Fibroblast of skin of left quadriceps (primary cell): ENCODE measurements around the gene KRT6A.
A peak's percentile ranks its signal among the peaks of the same experiment; 100 is the strongest.
"Not testable (repeated sequence)": the region's sequence is repeated elsewhere in the genome, so short reads cannot be mapped to it uniquely, and the experiment has no call there.

Experiments
- DNase-seq, 2 experiments: peaks; one replicate each; pipeline ENCODE4 v3.0.0-alpha.2; 2013; ENCODE audit warnings: low read depth in 2 of 2

KRT6A gene

DNA sequence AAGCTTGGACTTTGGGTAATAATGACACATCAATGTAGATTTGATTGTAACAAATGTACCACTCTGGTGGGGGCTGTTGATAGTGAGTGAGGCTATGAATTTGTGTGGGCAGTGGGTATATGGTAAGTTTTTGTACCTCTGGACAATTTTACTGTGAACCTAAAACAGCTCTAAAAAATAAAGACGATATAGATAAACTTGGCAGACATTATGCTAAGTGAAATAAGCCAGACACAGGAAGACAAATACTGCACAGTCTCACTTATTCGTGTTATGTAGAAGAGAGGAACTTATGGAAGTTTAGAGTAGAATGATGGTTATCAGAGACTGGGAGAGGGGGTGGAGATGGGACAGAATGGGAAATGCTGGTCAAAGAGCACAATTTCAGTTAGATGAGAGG lies 28.2 kb downstream of the KRT6A start:
- DNase-seq = no peak

DNA sequence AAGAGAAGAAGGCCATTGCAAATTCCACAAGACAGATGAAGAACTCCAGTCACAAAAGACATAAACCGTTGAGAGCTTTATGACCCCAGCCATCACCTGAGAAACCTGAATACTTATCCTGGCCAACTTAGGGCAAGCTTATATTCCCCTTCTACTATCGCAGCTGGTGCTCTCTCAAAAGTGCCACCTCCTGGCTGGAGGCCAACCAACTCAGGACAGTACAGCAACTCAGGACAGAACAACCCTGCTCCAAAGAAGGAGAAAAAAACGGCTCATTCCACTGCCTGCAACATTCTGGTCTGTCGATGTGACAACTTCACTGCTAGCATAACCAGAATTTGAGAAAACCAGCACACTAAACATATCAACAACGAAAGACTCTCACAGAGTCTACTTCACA lies 31.4 kb downstream of the KRT6A start:
- DNase-seq = no peak

DNA sequence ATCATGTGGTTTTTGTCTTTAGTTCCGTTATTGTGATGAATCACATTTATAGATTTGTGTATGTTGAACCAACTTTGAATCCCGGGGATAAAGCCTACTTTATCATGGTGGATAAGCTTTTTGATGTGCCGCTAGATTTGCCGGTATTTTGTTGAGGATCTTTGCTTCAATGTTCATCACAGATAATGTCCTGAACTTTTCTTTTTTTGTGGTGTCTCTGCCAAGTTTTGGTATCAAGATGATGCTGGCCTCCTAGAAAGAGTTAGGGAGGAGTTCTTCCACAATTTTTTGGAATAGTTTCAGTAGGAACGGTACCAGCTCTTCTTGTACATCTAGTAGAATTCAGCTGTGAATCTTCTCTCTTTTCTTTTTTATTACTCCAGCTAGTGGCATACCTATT lies 34.2 kb downstream of the KRT6A start:
- no peak for DNase-seq

DNA sequence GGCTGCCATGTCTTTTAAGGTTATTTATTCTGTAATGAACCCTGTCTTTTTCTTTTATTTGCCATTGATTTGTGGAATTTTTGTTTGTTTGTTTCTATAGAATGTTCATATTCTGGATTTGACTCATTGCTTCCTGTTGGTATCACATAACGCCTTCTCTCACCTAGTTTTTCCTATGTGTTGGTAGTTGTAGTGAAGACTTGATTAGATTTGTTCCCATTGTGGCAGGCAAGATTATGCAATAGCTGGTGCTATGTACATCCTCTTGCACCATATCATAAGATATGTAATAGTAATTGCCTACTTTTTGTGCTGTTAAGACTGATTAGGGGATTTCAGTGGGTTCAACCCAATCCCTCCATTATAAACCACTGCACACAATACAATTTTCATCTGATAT lies 37.2 kb downstream of the KRT6A start:
- no peak for DNase-seq

DNA sequence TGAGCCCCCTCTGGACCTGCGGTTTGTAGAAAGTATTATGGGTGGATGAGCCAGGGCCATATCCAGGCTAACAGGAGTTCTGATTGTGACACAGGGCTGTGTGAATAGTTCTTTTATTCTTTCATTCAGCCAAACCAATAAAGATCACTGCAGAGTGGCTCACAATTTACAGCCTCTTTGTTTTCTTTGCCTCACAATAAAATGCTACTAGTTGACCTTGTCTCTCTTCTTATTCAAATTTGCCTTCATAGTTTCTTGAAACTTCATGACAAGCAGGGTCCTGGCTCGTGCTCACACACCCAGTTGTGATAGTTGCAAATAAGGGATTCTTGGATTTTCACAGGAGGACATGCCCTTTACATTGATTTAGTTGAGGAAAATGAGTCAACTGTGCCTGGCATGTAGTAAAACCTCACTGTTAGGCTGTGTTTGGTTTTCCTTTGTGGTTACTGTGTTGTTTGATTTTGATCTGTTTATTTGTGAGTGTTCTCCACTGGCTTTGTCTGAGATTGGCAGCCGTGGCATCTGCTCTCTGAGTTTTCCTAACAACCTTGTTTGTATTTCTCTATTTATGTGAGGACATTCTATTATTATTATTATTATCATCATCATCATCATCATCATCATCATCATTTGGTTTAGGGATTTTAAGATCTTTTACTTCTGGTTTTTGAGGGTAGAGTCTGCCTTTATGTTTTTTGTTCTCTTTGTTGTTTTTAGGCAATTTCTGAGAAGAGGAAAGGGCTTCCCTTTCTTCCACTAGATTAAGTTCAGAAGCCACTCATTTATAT lies 38.5 kb downstream of the KRT6A start:
- DNase-seq = no peak

DNA sequence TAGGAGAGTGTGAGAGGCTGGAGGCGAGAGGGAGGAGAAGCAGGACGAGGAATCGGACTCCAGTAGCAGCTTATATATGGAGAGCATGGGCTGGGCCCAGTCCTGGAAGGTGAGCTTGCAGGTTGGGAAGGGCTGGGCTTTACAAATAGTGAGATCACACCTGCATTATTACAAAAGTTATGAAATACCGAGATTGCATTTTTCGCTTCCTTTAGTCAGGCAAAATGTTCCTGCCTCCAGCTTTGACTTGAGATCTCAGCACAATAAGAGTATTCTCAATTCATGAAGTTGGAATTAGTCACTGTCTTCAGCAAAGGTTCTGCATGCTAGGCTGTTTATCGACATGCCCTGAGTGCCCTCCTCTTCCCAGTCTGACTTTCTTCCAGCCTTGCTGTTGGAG lies 41.0 kb downstream of the KRT6A start, which contains the start of gene KRT6B:
Gene KRT6B, minus strand, starts transcription at position 46 of the 400 bp plus-strand sequence. CDS start 68 bp downstream, outside the sequence.
- no peak for DNase-seq

DNA sequence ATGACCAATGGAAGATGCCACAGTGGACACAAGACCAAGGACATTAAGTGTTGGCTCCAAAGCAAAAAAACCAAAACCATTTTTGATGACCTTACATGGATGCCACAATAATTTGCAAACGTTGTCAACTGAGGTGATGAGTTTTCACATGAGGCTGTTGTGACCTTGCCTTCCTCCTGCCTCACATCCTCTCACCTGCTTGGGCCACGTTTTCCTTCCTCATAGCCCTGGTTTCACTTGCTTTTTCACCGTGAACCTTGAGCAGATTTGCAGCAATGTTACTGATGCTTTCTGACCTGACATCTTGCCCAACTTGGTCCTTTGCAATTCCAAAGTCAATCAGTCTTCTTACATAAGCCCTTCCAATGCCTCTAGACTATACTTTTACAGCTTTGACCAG lies 44.8 kb downstream of the KRT6A start:
- DNase-seq = no peak

DNA sequence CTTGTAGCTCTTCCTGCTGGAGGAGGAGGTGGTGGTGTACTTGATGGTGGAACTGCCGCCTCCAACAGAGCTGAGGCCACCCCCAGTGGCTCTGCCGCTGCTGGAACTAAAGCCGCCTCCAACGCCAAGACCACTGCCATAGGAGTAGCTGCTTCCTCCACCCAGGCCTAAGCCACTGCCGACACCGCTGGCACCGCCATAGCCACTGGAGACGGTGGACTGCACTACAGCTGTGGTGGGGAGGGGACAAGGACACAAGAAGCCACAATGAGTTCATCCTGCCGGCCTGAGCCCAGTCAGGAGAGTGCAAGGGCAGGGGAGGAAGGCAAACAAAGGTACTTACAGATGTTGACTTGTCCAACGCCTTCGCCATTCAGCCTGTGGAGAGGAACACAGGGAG lies 45.9 kb downstream of the KRT6A start:
- DNase-seq = not testable (repeated sequence)

DNA sequence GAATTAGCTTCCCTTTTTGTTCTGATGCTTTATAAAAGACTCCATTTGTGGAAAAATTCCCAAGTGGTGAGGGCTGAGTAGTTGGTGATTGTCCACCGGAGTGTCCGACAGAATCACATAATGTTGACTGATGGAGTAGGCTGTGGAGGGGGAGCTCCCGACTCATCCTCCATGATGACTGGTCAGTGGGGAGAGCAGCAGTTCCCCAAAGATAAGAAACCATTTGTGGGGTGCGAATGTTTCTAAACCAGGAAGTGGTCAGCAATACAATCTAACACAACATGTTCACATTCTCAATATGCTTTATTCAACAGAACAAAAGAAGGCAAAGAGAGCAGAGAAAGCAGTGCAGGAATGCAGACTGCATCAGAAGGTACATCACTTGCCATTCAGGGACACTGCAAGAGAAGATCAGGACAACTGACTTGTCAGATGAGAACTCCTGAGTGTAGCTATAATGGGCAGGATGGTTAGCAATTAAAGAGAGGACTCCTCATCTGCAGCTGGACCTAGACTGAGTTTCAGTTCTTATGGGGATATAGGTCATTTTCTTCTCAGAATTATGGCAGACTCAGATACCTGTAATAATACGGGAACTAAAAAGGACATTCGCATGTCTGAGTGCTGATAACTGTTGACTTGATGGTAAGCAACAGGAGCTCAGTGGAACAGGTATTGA lies 46.6 kb downstream of the KRT6A start:
- DNase-seq = no peak

DNA sequence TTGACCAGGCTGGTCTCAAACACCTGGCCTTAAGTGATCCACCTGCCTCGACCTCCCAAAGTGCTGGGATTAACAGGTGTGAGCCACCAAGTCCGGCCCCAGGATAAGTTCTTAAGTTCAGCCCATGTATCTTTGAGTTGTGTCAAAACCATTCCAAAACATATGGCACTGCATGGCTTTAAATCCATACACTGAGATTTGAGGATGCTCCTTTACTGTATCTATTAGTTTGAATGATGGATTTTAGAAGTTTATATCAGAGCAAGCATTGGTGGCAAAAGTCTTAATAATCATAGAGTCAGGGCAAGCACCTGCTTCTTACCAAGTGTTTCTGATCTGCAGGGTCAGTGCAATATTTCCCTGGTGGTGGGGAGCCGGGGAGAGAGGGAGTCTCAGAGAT lies 47.2 kb downstream of the KRT6A start:
- no peak for DNase-seq

DNA sequence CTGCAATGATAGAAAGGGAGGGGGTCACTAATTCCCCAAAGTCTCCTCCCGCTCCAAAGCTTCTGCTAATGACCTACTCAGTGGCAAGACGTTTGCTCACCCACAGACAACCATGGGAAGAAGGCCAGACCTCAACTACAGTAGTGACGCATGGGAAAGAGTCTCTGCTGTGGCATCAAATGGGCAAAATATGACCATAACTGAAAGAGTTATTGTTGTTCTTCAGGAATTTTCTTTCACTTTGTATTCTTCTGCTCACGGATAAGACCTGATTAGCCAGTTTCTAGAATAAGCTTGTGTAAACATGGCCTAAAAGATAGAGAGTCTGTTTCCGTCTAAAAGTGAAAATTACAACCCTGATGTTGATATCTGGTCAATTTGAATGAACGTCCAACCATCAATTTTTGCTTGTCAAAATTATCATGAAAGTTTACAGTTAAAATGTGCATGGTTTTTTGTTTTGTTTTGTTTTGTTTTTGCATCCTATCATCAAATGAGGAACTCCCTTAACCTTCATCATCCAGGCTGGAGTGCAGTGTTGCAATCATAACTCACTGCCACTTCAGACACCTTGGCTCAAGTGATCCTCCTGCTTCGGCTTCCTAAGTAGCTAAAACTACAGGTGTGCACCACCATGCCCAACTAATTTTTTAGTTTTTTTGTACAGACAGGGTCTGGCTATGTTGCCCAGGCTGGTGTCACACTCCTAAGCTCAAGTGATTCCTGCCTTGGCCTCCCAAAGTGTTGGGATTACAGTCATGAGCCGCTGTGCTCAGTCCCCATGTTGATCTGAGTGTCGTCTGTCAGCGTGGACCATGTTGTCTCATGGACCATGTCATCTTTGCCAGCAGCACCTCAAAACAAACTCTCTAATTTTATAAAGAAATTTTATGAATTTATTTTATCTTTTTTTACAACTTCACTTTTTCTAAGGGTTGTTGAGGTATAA lies 48.1 kb downstream of the KRT6A start:
- DNase-seq = no peak

DNA sequence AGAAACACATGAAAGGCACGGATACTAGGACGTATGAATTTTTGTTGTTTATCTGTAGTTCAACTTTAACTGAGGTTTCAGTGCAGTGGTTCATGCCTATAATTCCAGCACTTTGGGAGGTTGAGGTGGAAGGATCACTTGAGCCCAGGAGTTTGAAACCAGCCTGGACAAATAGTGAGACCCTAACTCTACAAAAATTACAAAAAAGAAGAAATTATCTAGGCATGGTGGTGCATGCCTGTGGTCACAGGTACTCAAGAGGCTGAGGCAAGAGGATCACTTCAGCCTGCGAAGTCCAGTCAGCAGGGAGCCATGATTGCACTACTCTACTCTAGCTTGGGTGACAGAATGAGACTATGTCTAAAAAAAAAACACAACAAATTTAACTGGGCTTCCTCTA lies 49.1 kb downstream of the KRT6A start:
- DNase-seq = no peak

DNA sequence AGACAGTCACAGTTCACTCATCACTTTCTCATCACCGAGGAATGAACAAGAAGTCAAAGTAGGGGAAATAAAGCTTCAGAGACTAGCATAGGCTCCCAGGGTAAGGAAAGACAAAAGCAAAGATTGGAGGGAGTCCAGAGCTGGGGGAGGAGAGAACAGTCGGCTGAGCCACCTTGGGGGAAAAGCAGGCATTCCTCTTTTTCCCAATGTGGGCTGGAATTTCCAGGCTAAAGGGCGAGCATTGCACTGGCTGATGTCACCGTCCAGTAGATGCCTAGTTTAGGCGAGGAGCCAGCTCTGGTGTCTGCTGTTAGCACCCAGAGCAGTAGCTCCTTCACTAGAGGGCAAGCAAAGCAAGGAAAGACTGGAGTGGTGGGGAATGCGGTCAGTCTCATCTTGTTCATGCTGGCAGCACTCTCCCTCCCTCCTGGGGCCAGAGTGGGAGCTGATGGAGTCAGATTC lies 50.4 kb downstream of the KRT6A start:
- peak; percentile 60 to 69 for DNase-seq

DNA sequence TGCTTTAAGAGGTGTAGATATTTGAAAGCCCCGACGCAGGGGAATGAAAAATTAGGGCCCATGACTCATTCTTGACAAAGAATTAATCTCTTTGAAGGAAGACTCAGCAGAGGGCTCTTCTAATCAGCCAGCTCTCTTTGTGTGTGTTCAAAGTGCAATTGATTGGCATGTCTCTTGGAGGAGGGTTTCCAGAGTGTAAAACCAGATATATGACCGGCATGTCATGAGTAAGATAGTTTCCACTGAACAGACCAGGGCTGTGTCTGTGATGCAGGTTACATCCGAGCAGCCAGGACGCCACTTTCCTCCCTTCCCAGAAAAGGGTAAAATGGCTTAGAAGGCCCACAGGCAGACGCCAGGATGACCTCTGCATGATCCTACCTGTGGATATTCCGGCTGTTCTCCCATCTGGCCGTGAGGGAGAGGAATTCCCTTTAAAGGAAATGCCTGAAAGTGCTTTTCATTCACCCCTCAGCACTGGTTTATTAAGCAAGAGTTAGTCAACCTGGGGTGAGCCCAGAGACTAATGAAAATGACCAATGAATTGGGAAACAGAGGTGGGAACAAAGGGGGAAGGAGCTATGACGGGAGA lies 51.6 kb downstream of the KRT6A start:
- DNase-seq = no peak

DNA sequence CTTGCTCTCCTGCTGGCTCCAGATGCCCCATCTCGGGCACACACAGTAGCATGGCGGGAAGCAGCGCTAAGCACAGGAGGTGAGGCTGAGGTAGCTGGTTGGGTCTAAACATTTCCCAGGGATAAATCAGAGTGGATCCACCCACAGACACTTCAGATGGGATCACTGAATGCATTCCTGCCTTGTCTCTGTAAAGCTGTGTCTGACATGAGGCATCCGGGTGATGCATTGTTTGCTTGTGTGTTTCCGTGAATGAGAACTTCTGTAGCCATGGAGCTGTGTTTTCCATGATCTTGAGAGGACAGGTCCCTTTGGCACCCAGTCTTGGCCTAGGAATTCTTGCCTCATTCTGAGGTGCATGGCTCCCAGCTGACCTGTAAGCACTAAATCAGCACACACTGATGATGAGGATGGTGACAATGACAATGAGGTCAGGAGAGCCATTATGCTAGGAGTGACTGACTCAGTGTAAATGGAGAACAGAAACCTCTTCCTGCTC lies 52.2 kb downstream of the KRT6A start:
- no peak for DNase-seq

DNA sequence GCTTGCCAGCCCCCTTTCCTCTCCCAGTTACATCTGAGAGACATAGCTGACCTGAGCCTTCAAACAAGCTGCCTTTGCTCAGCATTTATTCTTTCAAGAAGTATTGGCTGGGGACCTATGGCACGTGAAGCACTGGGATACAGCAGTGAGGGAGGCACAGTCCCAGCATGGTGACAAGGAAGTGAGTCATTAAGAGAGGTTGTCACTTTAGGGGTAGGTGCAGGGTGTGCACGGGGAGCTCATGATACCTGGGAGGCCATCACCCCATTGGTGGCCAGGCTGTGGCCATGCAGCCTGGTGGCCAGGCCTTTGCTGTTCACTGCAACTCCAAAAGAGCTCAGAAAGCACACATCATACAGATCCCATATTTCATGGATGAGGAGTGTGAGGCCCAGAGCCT lies 53.2 kb downstream of the KRT6A start:
- DNase-seq = no peak

DNA sequence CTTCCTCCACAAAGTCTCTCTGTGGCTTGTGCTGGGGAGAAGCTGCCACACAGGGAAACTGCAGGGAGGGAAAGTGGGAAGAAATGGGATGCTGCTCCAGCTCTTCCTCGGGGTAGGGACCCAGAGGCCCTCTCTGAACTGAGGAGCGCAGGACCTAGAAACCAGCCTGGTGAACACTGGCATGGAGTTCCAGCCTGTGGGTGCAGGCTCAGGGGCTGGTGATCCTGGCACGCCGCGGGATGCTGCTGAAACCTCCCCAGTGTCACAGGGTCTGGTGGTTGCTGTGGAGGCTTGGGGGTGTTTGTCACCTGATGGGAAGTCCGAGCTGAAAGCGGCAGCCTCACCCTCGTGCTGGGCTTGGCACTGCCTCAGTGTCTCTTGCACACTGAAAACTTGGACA lies 53.6 kb downstream of the KRT6A start:
- DNase-seq = no peak

DNA sequence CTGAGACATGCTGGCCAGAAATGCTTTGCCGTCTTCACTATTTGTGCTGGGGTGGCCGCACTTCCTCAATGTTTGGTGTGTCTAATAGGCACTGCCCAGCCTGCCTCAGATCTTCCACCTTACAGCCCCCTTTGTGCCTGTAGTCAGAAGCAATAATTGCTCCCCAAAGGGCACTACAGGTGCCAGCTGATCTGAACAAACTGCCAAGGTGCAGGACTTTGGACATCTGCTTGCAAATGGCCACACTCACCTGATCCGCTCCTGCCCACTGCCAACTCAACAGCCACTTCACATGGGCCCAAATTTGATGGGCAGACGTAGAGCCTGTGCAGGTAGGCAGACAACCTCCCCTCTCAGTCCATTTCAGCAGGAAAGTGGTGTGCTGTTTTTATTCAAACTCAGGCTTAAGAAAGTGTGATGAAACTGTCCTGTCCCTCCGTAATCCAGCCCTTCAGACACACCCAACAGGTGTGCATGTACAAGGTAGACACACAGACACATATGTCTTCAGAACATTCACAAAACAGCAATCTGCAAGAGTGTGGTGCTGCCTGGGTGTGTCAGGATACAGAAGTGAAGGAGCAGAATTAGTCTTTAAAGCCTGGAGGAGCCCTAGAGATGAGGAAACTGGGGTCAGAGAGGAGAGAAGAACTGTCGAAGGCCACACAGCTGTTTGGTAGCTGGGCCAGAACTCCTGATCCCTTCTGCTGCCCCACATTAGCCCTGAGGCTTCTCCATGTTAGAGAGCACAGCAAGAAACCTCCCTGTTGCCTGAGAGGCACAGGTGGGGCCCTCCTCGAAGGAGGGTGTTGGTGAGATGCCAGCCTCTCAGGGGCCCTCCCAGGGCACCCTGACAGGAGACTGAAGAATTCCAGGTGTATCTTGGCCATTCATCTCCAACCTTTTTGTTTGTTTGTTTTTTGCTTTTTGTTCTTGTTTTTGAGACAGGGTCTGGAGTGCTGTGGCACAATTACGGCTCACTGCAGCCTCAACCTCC lies 54.5 kb downstream of the KRT6A start:
- DNase-seq = no peak

DNA sequence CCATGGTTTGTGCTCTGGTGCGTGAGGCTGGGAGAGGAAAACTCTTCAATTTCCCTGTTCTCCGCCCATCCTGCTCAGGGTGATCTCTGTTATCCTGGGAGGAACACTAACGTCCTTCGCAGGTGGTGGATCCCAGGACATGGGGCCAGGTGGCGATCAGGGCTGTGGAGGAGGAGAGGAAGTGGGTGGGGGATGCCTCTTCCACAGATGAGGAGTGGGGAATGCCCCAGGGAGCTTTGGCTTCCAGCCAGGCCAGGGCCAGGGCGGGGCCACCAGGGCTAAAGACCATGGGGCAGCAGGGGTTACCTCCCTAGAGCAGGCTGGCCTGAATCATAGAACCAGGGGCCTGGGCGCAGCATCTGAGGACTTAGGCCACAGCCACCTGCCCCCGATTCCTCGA lies 55.5 kb downstream of the KRT6A start:
- DNase-seq = no peak
